22Rv1 (cell line): ENCODE measurements around the gene FARP1.

Source experiments
- H3K27ac ChIP-seq: fragments of 450-650 bp; 2 replicates; pipeline ENCODE4 v1.5.1; 2017
- ZFX ChIP-seq: fragments of 450-650 bp; IDR thresholded peaks from 2 replicates; pipeline ENCODE4 v1.6.1; 2017; ENCODE audit warnings: antibody characterized with exemption, borderline replicate concordance
- TF ChIP-seq, protein P1 (sequence below): fragments of 450-650 bp; IDR thresholded peaks from 2 replicates; pipeline ENCODE4 v1.5.1; 2017; ENCODE audit warnings: mild to moderate bottlenecking

FARP1 gene

DNA sequence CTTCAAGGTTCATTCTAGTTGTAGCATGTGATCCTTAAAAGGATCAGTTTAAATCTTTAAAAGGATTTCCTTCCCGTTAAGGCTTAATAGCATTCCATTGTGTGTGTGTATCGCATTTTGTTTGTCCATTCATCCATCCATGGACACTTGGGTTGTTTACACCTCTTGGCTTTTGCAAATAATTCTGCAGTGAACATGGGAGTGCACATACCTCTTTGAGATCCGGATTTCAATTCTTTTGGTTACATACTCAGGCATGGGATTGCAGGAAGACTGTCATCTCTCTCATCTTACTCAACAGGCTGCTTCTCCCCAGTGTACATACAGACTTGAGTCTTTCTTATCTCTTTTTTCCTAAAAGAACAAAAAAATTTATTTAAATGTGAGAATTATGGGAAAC is 32.9 kb downstream of the FARP1 start:
- TF ChIP-seq ZFX, result no peak
- TF ChIP-seq, protein P1, sequence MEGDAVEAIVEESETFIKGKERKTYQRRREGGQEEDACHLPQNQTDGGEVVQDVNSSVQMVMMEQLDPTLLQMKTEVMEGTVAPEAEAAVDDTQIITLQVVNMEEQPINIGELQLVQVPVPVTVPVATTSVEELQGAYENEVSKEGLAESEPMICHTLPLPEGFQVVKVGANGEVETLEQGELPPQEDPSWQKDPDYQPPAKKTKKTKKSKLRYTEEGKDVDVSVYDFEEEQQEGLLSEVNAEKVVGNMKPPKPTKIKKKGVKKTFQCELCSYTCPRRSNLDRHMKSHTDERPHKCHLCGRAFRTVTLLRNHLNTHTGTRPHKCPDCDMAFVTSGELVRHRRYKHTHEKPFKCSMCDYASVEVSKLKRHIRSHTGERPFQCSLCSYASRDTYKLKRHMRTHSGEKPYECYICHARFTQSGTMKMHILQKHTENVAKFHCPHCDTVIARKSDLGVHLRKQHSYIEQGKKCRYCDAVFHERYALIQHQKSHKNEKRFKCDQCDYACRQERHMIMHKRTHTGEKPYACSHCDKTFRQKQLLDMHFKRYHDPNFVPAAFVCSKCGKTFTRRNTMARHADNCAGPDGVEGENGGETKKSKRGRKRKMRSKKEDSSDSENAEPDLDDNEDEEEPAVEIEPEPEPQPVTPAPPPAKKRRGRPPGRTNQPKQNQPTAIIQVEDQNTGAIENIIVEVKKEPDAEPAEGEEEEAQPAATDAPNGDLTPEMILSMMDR, result no peak
- no peak overlapping the region for H3K27ac ChIP-seq

DNA sequence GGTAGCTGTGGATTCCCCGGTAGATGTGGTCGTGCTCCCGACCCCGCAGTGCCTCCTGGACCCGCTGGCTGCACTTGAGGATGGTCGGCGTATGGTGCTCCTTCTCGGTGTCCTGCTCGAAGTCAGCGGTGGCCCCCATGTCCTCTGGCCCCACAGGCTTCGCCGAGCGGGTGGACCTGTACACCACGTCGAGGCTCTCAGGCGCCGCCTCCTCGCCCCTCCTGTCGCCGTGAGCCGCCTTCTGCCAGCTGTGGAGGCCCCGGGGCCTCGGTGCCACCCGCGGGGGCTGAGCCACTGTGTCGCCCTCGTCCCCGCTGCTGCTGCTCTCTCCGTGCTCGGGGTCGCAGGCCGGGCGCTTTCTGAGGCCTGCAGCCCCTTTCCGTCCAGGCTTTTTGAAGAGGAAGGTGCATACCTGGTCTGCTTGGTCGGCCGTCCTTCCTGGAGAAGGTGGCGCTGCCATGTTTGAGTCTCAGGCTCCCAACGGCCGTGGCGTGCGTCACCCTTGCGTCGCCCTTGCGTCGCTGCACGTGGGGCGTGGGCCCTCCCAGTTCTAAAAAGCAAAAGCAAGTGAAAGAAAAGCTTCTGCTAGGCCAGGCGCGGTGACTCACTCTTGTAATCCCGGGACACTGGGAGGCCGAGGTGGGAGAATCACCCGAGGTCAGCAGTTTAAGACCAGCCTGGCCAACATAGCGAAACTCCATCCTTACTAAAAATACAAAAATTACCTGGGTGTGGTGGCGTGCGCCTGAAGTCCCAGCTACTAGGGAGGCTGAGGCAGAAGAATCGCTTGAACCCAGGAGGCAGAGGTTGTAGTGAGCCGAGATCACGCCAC is 34.1 kb downstream of the FARP1 start, which contains the start of gene RNF113B:
Gene RNF113B (minus strand): TSS at position 493 of the 832 bp plus-strand sequence. CDS start 33 bp downstream, at position 460.
- H3K27ac ChIP-seq, result no peak within 1 kb of the TSS
- TF ChIP-seq, protein P1, result no peak
- no peak for TF ChIP-seq ZFX

DNA sequence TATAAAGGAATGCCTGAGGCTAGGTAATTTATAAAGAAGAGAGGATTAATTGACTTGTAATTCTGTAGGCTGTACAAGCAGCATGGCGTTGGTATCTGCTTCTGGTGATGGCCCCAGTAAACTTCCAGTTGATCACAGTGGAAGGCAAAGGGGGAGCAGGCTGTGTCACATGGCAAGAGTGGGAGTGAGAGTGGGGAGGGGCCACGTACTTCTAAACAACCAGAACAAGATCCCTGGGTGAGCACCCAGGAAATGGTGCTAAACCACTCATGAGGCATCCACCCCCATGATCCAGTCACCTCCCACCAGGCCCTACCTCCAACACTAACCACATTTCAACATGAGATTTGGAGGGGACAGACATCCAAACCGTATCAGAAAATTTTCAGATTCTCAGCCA is 37.2 kb downstream of the FARP1 start:
- TF ChIP-seq, protein P1, result no peak
- no peak for TF ChIP-seq ZFX
- no peak overlapping the region for H3K27ac ChIP-seq

DNA sequence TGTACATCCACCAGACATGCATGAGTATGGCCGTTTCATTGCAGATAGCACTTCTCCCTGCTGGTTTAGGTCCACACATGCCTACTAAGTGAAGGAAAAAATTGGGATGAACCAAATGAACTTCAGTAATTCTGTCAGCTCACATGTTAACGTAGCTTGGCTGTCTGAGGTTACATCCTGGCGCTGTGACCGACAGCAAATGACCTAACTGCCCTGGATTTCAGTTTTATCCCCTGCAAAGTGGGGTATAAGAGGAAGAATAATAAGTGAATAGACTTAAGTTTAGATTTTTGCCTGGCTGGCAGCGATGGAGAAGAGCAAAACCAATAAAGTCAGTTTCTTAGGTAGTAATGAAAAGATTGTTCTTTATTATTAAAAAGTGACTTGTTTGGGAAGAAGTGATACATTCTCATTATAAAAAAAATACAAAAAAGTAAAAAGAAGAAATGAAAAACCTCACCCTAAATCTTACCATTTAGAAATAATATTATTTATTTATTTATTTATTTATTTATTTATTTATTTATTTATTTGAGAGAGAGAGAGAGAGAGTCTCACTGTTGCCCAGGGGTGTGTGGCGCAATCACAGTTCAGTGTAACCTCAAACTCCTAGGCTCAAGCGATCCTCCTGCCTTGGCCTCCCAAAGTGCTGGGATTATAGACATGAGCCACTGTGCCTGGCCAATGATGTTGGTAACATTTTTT is 38.4 kb downstream of the FARP1 start:
- H3K27ac ChIP-seq, result no peak overlapping the region
- no peak for TF ChIP-seq ZFX
- TF ChIP-seq, protein P1, result no peak

DNA sequence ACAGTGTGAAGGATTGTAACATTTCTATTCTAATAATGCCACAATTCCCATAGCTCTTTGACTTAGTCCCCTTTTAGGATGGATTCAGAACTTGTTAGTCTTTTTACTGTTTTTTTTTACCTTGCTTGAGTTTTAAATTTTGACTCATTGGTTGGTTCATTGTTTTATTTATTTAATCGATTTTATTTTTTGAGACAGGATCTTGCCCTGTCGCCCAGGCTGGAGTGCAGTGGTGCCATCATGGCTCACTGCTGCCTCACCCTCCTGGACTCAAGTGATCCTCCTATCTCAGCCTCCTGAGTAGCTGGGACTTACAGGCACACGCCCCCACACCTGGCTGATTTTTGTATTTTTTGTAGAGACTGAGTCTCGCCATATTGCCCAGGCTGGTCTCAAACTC is 39.3 kb downstream of the FARP1 start:
- TF ChIP-seq, protein P1, result no peak
- TF ChIP-seq ZFX, result no peak
- H3K27ac ChIP-seq, result no peak overlapping the region

DNA sequence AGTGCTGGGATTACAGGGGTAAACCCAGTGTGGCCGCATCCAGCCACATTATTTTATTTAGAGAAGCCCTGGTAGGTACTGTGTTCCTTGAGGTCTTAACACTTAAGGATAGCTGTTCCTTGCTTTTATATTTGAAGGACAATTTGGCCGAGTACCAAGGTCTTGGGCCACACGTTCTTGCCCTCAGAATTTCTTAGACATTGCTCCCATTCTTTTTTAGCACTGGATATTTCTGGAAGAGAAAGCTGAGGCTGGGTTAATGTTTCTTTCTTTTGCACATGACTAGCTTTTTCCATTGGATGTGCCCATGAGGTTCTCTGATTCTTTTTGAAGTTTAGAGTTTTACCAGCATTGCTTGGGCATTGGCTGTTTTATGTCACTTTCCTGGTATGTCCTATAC is 39.7 kb downstream of the FARP1 start:
- H3K27ac ChIP-seq, result no peak overlapping the region
- TF ChIP-seq, protein P1, result no peak
- TF ChIP-seq ZFX, result no peak

DNA sequence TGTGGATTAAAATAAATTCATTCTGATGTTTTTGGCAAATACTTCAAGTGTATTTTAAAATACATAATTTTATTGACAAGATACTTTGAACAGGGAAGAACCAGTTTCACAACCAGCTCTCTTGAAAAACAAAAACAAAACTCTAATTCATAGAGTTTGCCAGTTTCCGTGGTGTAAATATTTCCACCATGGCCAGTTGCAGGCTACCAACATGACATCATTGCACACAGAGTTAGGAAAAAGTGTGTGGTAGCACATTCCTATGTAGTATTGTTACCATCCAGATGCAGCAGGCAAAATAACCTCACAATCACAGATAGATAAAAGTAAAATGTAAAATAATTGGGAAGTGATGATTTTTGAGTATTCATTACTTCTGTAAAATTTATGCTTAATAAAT is 41.9 kb downstream of the FARP1 start:
- TF ChIP-seq, protein P1, result no peak
- TF ChIP-seq ZFX, result no peak
- H3K27ac ChIP-seq, result no peak overlapping the region
